Measurements from ENCODE around the gene GNAI3. TPM values are rescaled to one million over a fixed set of nuclear protein-coding genes. Genes with fewer than 3 reads are reported as not detected.

The GNAI3 gene
- total and polyA plus RNA-seq, 2 of the 8 experiments (the other 6 are each of a cell fraction or from before 2014, with no cell fraction given) = 4.0 to 9.8 TPM

GRCh38 chr1:109641078-109641740, 92.8 kb downstream of the GNAI3 start:
- FAIRE-seq = no peak
- POLR2A ChIA-PET (ENCODE audit: partially characterized antibody) = interaction anchor here (1.2 to 2.6 kb wide), 5 partner anchors 9 to 128 kb away, joined by 3 to 10 read pairs (median 5); partner anchors contain the start of genes AMPD2, GNAI3, GNAT2 and GSTM4
- TF ChIP-seq CHD2 (IDR thresholded peaks at IDR 0.05; ENCODE audit: low read length) = no peak
- no peak for TF ChIP-seq CBX5 (IDR thresholded peaks at IDR 0.05; ENCODE audit: low read depth, low read length)
- no peak for TF ChIP-seq TEAD4 (IDR thresholded peaks at IDR 0.05; ENCODE audit: low read depth, low read length)
- TF ChIP-seq BCL11A (IDR thresholded peaks at IDR 0.05; ENCODE audit: low read depth in 2 of 2, low read length in 2 of 2) = no peak
- TF ChIP-seq SIRT6 (IDR thresholded peaks at IDR 0.05; ENCODE audit: low read length) = no peak
- no peak for TF ChIP-seq EZH2 (IDR thresholded peaks at IDR 0.05; ENCODE audit: low read depth, low read length, severe bottlenecking)
- TF ChIP-seq GTF2F1 (IDR thresholded peaks at IDR 0.05; ENCODE audit: borderline replicate concordance, low read depth, low read length) = no peak
- TF ChIP-seq SP1 (IDR thresholded peaks at IDR 0.05; ENCODE audit: low read depth, low read length) = no peak
- TF ChIP-seq CREB1 (IDR thresholded peaks at IDR 0.05) = no peak
- TF ChIP-seq GABPA (IDR thresholded peaks at IDR 0.05; ENCODE audit: borderline replicate concordance, insufficient read depth, low read length) = no peak
- no peak for TF ChIP-seq SIX5 (IDR thresholded peaks at IDR 0.05; ENCODE audit: low read depth, low read length)
- no peak for TF ChIP-seq TCF12 (IDR thresholded peaks at IDR 0.05; ENCODE audit: low read depth, low read length)
- TF ChIP-seq SRF (IDR thresholded peaks at IDR 0.05; ENCODE audit: low read depth, low read length) = no peak
- TF ChIP-seq KDM1A (IDR thresholded peaks at IDR 0.05; ENCODE audit: borderline replicate concordance, low read length) = no peak

More at GRCh38 chr1:109641078-109641740, 92.8 kb downstream of the GNAI3 start:
- no peak overlapping the region for H3K9ac ChIP-seq (replicated peaks in 1 of 4; ENCODE audit: extremely low read depth in 1 of 4, low read depth in 3 of 4, low read length in 3 of 4)
- CTCF ChIA-PET (ENCODE audit: partially characterized antibody) = interaction anchor here (0.5 to 10.7 kb wide), 53 partner anchors 11 to 528 kb away, joined by 3 to 293 read pairs (median 9); partner anchors contain the start of genes AHCYL1, EPS8L3, GNAI3 and GSTM1
- no peak overlapping the region for H3K4me3 ChIP-seq (ENCODE audit: extremely low read depth in 1 of 4, insufficient read depth in 2 of 4, low read depth in 3 of 4, low read length in 4 of 4)
- no peaks in the 10 kb centered on the region for H3K36me3 ChIP-seq (ENCODE audit: control insufficient read depth in 2 of 4, insufficient read depth in 4 of 4, low read length in 3 of 4)
- no peaks in the 10 kb centered on the region for H3K9me3 ChIP-seq (ENCODE audit: insufficient read depth in 2 of 2, low read depth in 1 of 2, low read length in 1 of 2)
- 85% methylated on average over 2 of the region's 2 CpGs; no CpG with 5 or more reads in 1 of the 2 experiments for WGBS, 2 experiments (ENCODE audit: extremely low coverage in 1 of 2, insufficient coverage in 1 of 2, insufficient read length in 1 of 2, insufficient replicate concordance in 2 of 2, low coverage in 1 of 2, low lambda C conversion rate in 2 of 2, missing lambda C conversion rate in 1 of 2)
- H2BK120ac ChIP-seq (replicated peaks; ENCODE audit: low read depth, low read length) = no peak overlapping the region
- H3K79me1 ChIP-seq (ENCODE audit: low read depth, low read length) = no peaks in the 10 kb centered on the region
- no peak overlapping the region for H4K8ac ChIP-seq (ENCODE audit: extremely low read depth, insufficient read depth, low read length)
- no peak overlapping the region for H2BK12ac ChIP-seq (ENCODE audit: low read depth, low read length)
- H3K18ac ChIP-seq (ENCODE audit: extremely low read depth, low read length) = no peak overlapping the region
- no peaks in the 10 kb centered on the region; a peak in 2 of 7 replicates for H3K27me3 ChIP-seq (replicated peaks in 1 of 4; ENCODE audit: control insufficient read depth in 3 of 4, extremely low read depth in 1 of 4, insufficient read depth in 3 of 4, low read length in 3 of 4)
- no peak overlapping the region for H3K4ac ChIP-seq (replicated peaks; ENCODE audit: insufficient read length, low read depth, low read length)
- H3K14ac ChIP-seq (ENCODE audit: insufficient read length) = no peak overlapping the region
- no peak overlapping the region for H3K56ac ChIP-seq (replicated peaks; ENCODE audit: insufficient read length, low read depth, low read length)
- no peaks in the 10 kb centered on the region for H4K20me1 ChIP-seq (replicated peaks in 1 of 2; ENCODE audit: control insufficient read depth in 1 of 2, insufficient read depth in 2 of 2, low read length in 2 of 2)
- no peak overlapping the region for H2BK15ac ChIP-seq (ENCODE audit: low read length)
- H2BK20ac ChIP-seq (ENCODE audit: low read length) = no peak overlapping the region
- no peaks in the 10 kb centered on the region for H3K79me2 ChIP-seq (ENCODE audit: control insufficient read depth in 1 of 2, insufficient read depth in 2 of 2, low read length in 2 of 2)
- H3K23me2 ChIP-seq (ENCODE audit: low read depth, low read length) = no peaks in the 10 kb centered on the region
- H3K4me1 ChIP-seq (replicated peaks in 1 of 4; ENCODE audit: control insufficient read depth in 3 of 4, insufficient read depth in 4 of 4, low read length in 3 of 4) = peaks cover 4 to 5% (median 5%) of the 10 kb centered on the region in 4 experiments; a peak in 6 of 7 replicates
- no peak overlapping the region for H4K5ac ChIP-seq (ENCODE audit: insufficient read length, low read depth, low read length)
- no peak overlapping the region for H3K27ac ChIP-seq (ENCODE audit: low read depth, low read length)
- no peak overlapping the region for H2AK5ac ChIP-seq (ENCODE audit: low read depth, low read length)
- H3K4me2 ChIP-seq (ENCODE audit: insufficient read depth in 1 of 2, low read depth in 2 of 2, low read length in 2 of 2) = no peak overlapping the region
- no peak overlapping the region for H2AFZ ChIP-seq (ENCODE audit: low read length)
- no peak overlapping the region for H2BK5ac ChIP-seq (ENCODE audit: low read depth, low read length)
- no peak overlapping the region for H4K91ac ChIP-seq (replicated peaks; ENCODE audit: insufficient read length, low read length)
- no peak for DNase-seq (ENCODE audit: low read depth in 1 of 2, low spot score in 2 of 2)
- no peak overlapping the region for H3K23ac ChIP-seq (ENCODE audit: insufficient read length)

Measured in H1 (cell line).